Measurements from ENCODE around the gene DNAJC27.

DNA sequence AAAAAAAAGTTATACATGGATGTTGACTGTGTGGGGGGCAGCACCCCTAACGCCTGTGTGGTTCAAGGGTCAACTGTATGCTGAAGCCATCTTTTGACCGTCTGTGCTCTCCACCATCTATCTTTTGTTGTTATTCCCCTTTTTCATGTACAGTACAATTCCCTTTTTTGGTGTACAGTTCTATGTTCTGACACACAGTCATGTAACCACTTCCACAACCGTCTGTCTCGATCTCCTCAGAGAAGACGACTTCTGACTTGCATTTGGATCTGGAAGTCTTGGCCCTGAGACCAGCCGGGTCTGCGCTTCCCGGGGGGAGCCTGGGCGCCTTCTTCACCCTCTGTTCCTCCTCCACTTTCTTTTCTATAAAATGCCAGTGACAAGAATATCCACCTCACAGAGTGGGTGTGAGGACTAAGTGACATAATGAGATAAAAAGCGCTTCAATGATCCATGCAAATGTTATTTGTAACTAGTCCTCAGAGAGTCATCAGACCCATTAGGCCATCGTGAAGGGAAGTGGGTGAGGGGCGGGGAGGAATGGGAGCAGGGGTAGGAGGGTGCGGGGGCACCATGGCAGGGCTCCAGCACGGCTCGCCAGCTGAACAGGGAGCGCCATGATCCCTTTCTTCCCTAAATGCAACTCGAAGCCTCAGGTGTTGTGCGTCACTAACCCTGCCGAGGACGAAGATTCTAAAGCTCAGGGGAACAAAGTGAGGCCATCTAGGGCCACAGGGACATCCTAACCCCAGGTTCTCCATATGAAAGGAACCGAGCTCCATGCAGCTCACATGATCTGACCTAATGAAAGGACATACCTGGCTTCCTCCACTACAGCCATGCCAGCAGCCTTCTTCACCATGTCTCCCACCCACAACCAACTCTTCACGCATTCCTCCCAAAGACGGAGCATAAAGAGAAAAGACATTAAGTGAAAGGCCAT lies 68.3 kb downstream of the DNAJC27 start:
- TF ChIP-seq EP300 (IDR thresholded peaks at IDR 0.05): no peak
- TF ChIP-seq, protein P1, sequence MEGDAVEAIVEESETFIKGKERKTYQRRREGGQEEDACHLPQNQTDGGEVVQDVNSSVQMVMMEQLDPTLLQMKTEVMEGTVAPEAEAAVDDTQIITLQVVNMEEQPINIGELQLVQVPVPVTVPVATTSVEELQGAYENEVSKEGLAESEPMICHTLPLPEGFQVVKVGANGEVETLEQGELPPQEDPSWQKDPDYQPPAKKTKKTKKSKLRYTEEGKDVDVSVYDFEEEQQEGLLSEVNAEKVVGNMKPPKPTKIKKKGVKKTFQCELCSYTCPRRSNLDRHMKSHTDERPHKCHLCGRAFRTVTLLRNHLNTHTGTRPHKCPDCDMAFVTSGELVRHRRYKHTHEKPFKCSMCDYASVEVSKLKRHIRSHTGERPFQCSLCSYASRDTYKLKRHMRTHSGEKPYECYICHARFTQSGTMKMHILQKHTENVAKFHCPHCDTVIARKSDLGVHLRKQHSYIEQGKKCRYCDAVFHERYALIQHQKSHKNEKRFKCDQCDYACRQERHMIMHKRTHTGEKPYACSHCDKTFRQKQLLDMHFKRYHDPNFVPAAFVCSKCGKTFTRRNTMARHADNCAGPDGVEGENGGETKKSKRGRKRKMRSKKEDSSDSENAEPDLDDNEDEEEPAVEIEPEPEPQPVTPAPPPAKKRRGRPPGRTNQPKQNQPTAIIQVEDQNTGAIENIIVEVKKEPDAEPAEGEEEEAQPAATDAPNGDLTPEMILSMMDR (IDR thresholded peaks at IDR 0.05): no peak

Data from A549 (cell line).